OCI-LY3 (cell line): ENCODE data around the gene DYRK1B.

ENCODE experiments used
- H2AFZ ChIP-seq: fragments of 200-600, 300-600 bp; shearing (Covaris generic); 2 replicates; pipeline ENCODE4 v1.6.0; 2014; ENCODE audit warnings: antibody characterized with exemption, low read depth, low read length
- H3K27ac ChIP-seq: fragments of 200-600, 300-600 bp; sonication (generic); 2 replicates; pipeline ENCODE4 v1.5.1; 2014; ENCODE audit warnings: mild to moderate bottlenecking, low read length, moderate library complexity, mixed read lengths
- H3K27me3 ChIP-seq: fragments of 200-600, 300-600 bp; sonication (generic); 2 replicates; pipeline ENCODE4 v1.6.1; 2014; ENCODE audit warnings: low read depth, low read length, mixed read lengths
- H3K36me3 ChIP-seq: fragments of 200-600, 300-600 bp; sonication (generic); replicated peaks from 2 replicates; pipeline ENCODE3; 2014; ENCODE audit warnings: low read depth, low read length, mixed read lengths
- H3K4me1 ChIP-seq: fragments of 300-600, 200-600 bp; sonication (generic); 2 replicates; pipeline ENCODE4 v1.6.1; 2014; ENCODE audit warnings: low read length, mixed read lengths
- H3K4me2 ChIP-seq: fragments of 200-600, 300-600 bp; sonication (generic); 2 replicates; pipeline ENCODE4 v1.6.1; 2014; ENCODE audit warnings: low read length, mixed read lengths
- H3K4me3 ChIP-seq: fragments of 300-600, 200-600 bp; sonication (generic); 2 replicates; pipeline ENCODE4 v1.5.1; 2014; ENCODE audit warnings: antibody characterized with exemption, mild to moderate bottlenecking, low read length, moderate library complexity
- H3K79me2 ChIP-seq: fragments of 300-600, 200-600 bp; shearing (Covaris generic); 2 replicates; pipeline ENCODE4 v1.6.1; 2014; ENCODE audit warnings: mild to moderate bottlenecking, low read length, mixed read lengths
- H3K9ac ChIP-seq: fragments of 300-600, 200-600 bp; shearing (Covaris generic); 2 replicates; pipeline ENCODE4 v1.6.0; 2014; ENCODE audit warnings: mild to moderate bottlenecking, low read length, moderate library complexity
- H3K9me3 ChIP-seq: fragments of 200-600, 300-600 bp; shearing (Covaris generic); 2 replicates; pipeline ENCODE4 v1.6.1; 2014; ENCODE audit warnings: low read length, mixed read lengths; ENCODE audit not compliant: insufficient read depth
- H4K20me1 ChIP-seq: fragments of 200-600, 300-600 bp; sonication (generic); 2 replicates; pipeline ENCODE4 v1.6.1; 2016; ENCODE audit warnings: low read length, mixed read lengths; ENCODE audit not compliant: insufficient read depth
- CTCF ChIP-seq: fragments of 200-600, 300-600 bp; sonication (generic); IDR thresholded peaks from 2 replicates; pipeline ENCODE4 v1.5.1; 2014; ENCODE audit warnings: antibody characterized with exemption, low read length, low read depth
- EZH2phosphoT487 ChIP-seq: fragments of 200-600 bp; shearing (Covaris generic); IDR thresholded peaks from 2 replicates; pipeline ENCODE4 v1.6.1; 2018; ENCODE audit warnings: antibody characterized with exemption, mixed run types, low read depth

Gene DYRK1B

DNA sequence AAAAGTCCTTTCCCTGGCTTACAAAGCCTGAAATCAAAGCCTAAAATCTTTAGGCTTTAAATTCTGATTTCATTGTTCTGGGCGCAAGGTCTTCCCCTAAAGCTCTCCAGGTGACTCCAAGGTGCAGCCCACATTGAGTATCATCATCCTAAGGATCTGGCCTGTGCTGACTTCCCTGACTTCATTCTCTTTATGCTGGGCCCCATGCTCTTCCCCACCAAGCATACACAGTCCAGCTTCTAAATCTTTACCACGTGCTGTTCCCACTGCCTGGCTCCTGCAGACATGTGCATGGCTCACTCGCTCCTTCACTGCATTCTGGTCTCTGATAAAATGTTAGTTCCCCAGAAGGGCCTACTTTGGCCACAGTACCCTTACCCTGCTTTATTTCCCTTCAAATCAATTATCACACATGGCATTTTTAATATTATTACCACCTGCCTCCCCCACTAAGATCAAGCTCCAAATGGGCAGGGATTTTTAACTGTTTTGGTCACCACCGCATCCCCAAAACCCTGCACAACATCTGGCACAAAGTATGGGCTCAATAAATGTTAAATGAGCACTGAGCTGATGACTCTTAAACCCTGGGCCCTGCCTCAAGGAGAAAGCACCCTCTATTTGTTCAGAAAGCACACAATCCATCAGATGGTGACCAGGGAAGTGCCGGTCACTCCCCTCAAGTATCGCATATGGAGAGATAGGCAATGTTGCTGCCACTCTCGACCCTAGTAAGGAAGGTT, 8.9 kb upstream of the DYRK1B start:
- Histone ChIP-seq H3K9me3 (no peaks in the 10 kb centered on the region), H3K27me3 (no peaks in the 10 kb centered on the region), H3K79me2 (peaks cover 85% of the 10 kb centered on the region), H3K4me1 (peaks cover 30% of the 10 kb centered on the region), H3K4me2 (0 out of 2 replicates have a peak overlapping the region, but pooled peaks have one; percentile 2), H3K27ac (no peak overlapping the region), H3K9ac (no peak overlapping the region), H3K36me3 (peaks cover 31% of the 10 kb centered on the region), H2AFZ (no peak overlapping the region), H3K4me3 (no peak overlapping the region), H4K20me1 (peaks cover 52% of the 10 kb centered on the region)
- no peak for TF ChIP-seq EZH2phosphoT487
- no peak; the same call in 1 of the 2 replicates for TF ChIP-seq CTCF

DNA sequence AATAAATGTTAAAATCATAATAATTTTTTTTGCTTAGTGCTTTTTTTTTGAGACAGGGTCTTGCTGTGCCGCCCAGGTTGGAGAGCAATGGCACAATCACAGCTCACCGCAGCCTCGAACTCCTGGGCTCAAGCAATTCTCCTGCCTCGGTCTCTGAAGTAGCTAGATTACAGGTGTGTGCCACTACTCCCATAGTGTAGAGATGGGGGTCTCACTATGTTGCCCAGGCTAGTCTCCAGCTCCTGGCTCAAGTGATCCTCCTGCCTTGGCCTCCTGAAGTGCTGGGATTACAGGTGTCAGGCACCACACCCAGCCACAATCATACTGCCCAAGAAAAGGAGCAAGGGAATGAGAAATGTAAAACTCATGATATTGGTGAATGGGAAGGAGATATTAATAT, 7.1 kb upstream of the DYRK1B start:
- TF ChIP-seq CTCF: no peak
- no peak for TF ChIP-seq EZH2phosphoT487
- Histone ChIP-seq H3K9me3 (no peaks in the 10 kb centered on the region), H3K4me2 (no peak overlapping the region), H3K27me3 (no peaks in the 10 kb centered on the region), H3K4me3 (no peak overlapping the region), H3K4me1 (peaks cover 24% of the 10 kb centered on the region), H3K9ac (no peak overlapping the region), H3K27ac (no peak overlapping the region), H2AFZ (no peak overlapping the region), H3K79me2 (peaks cover 81% of the 10 kb centered on the region), H3K36me3 (peaks cover 47% of the 10 kb centered on the region), H4K20me1 (peaks cover 52% of the 10 kb centered on the region)

DNA sequence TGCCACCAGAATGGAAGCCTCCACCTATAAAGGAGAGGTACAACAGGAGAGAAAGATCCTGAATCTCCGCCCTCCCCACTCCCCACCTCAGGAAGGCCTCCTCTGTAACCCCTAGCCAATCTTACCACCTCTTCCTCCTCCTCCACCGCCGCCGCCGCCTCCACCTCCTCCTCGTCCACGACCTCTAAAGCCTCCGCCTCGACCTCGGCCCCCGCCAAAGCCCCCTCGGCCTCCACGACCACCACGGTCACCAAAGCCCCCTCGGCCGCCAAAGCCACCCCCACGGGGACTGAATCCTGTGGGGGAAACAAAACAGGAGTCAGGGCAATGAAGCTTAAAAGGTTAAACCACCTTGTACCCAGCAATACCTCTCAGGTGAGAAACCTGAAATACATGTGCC, 6.5 kb upstream of the DYRK1B start:
- Histone ChIP-seq H3K27me3 (no peaks in the 10 kb centered on the region), H3K4me2 (no peak overlapping the region), H3K9ac (no peak overlapping the region), H2AFZ (no peak overlapping the region), H4K20me1 (peaks cover 52% of the 10 kb centered on the region), H3K4me1 (peaks cover 24% of the 10 kb centered on the region), H3K9me3 (no peaks in the 10 kb centered on the region), H3K79me2 (peaks cover 76% of the 10 kb centered on the region), H3K4me3 (no peak overlapping the region), H3K27ac (no peak overlapping the region), H3K36me3 (peaks cover 52% of the 10 kb centered on the region)
- TF ChIP-seq CTCF (no peak), EZH2phosphoT487 (no peak)

GRCh38 chr19:39839678-39840327, 5.8 kb upstream of the DYRK1B start:
- Histone ChIP-seq H3K4me3 (no peak overlapping the region), H3K27me3 (no peaks in the 10 kb centered on the region), H3K79me2 (peaks cover 69% of the 10 kb centered on the region), H4K20me1 (peaks cover 46% of the 10 kb centered on the region), H3K9me3 (no peaks in the 10 kb centered on the region), H3K4me2 (no peak overlapping the region), H3K27ac (no peak overlapping the region), H3K4me1 (peaks cover 22% of the 10 kb centered on the region), H3K36me3 (peaks cover 55% of the 10 kb centered on the region), H3K9ac (no peak overlapping the region), H2AFZ (no peak overlapping the region)
- TF ChIP-seq EZH2phosphoT487: no peak
- TF ChIP-seq CTCF: no peak
